ENCODE data around the gene OR4D2. TPM values are rescaled to one million over a fixed set of nuclear protein-coding genes. Genes with fewer than 3 reads are reported as not detected.
A peak's percentile ranks its signal among the peaks of the same experiment; 100 is the strongest.

OR4D2 gene
- total and polyA plus RNA-seq, 2 of the 8 experiments (the other 6 are each of a cell fraction or from before 2014, with no cell fraction given), result not detected

- TF ChIP-seq SP2 (IDR thresholded peaks at IDR 0.05; ENCODE audit: low read length) (no peak), POLR2AphosphoS5 (IDR thresholded peaks at IDR 0.05; ENCODE audit: low read depth, low read length) (no peak), ZNF274 (IDR thresholded peaks at IDR 0.05; ENCODE audit: borderline replicate concordance, extremely low read depth, low read length) (no peak), TCF12 (IDR thresholded peaks at IDR 0.05; ENCODE audit: low read depth, low read length) (no peak), YY1 (IDR thresholded peaks at IDR 0.05; ENCODE audit: low read depth, low read length) (peak; percentile 92), EP300 (IDR thresholded peaks at IDR 0.05; ENCODE audit: borderline replicate concordance in 1 of 2, low read depth in 2 of 2, low read length in 2 of 2) (no peak), NANOG (IDR thresholded peaks at IDR 0.05; ENCODE audit: insufficient read depth, low read depth, low read length, poor library complexity, severe bottlenecking) (no peak), SAP30 (IDR thresholded peaks at IDR 0.05; ENCODE audit: insufficient read depth, insufficient replicate concordance, low read length) (no peak), RAD21 (IDR thresholded peaks at IDR 0.05 in 1 of 2, conservative IDR thresholded peaks at IDR 0.05 in 1 of 2; ENCODE audit: low read depth in 2 of 2, low read length in 2 of 2) (peak; percentile 71 to 80), SUZ12 (IDR thresholded peaks at IDR 0.05; ENCODE audit: low read length) (no peak), TAF7 (optimal IDR thresholded peaks at IDR 0.05; ENCODE audit: borderline replicate concordance, low read depth, low read length) (no peak), JUN (IDR thresholded peaks at IDR 0.05; ENCODE audit: low read depth, low read length) (no peak)
These were observed 44.9 kb upstream of the OR4D2 start (continued) for GRCh38 chr17:58121925-58122324.
